OCI-LY3 (cell line): Measurements from ENCODE around the gene OBSCN.

ENCODE experiments used
- CTCF ChIP-seq: fragments of 200-600, 300-600 bp; sonication (generic); IDR thresholded peaks from 2 replicates; pipeline ENCODE4 v1.5.1; 2014; ENCODE audit warnings: antibody characterized with exemption, low read length, low read depth
- EZH2phosphoT487 ChIP-seq: fragments of 200-600 bp; shearing (Covaris generic); IDR thresholded peaks from 2 replicates; pipeline ENCODE4 v1.6.1; 2018; ENCODE audit warnings: antibody characterized with exemption, mixed run types, low read depth

- TF ChIP-seq CTCF (no peak), EZH2phosphoT487 (no peak)
Measured at GRCh38 chr1:228242409-228242808, 34.6 kb downstream of the OBSCN start.
